Smooth muscle cell of the umbilical artery (primary cell): ENCODE results near the gene KBTBD6. TPM values are rescaled to one million over a fixed set of nuclear protein-coding genes. Genes with fewer than 3 reads are reported as not detected.

ENCODE experiments used
- total RNA-seq: library from RNA; depleted of rRNA; stranded (reverse); fragments of >200 nt; gene quantifications from 2 replicates; pipeline ENCODE4 v1.2.3, GENCODE V29; 2014

KBTBD6 gene
- total RNA-seq, result 8.7 and 8.9 TPM in 2 replicates

GRCh38 chr13:41132512-41133152 is at the start of gene KBTBD6:
TSS of gene KBTBD6 (minus strand) at chr13:41132802. CDS start at chr13:41132511, 291 bp downstream.

Other genes starting within 250 kb of the KBTBD6 start
- gene ELF1, start 113.5 kb downstream of the KBTBD6 start, total RNA-seq, result 38.7 and 41.6 TPM in 2 replicates
- gene WBP4, start 71.3 kb downstream of the KBTBD6 start, total RNA-seq, result 8.6 and 11.8 TPM in 2 replicates
- 3.9 and 7.1 TPM in 2 replicates for gene KBTBD7, start 61.8 kb upstream of the KBTBD6 start, total RNA-seq
- gene MTRF1, start 130.8 kb upstream of the KBTBD6 start, total RNA-seq, result 10.8 and 13.4 TPM in 2 replicates
- 8.3 and 10.8 TPM in 2 replicates for gene NAA16, start 178.5 kb upstream of the KBTBD6 start, total RNA-seq